ENCODE measurements around the gene REXO1.

Gene REXO1

GRCh38 chr19:1790054-1790792, 58.1 kb downstream of the REXO1 start:
- no peak for DNase-seq (ENCODE audit: low read depth)

- no peak for DNase-seq (ENCODE audit: low read depth)
Measured at GRCh38 chr19:1789261-1790041, 58.8 kb downstream of the REXO1 start.

- DNase-seq (ENCODE audit: low read depth), result no peak
Measured at GRCh38 chr19:1787116-1787515, 61.2 kb downstream of the REXO1 start.

GRCh38 chr19:1786668-1787067, 61.6 kb downstream of the REXO1 start:
- DNase-seq (ENCODE audit: low read depth), result no peak

- no peak for DNase-seq (ENCODE audit: low read depth)
Measured at GRCh38 chr19:1785310-1785709, 63.0 kb downstream of the REXO1 start.

GRCh38 chr19:1783874-1784273, 64.4 kb downstream of the REXO1 start:
- no peak for DNase-seq (ENCODE audit: low read depth)

GRCh38 chr19:1783354-1783753, 64.9 kb downstream of the REXO1 start:
- no peak for DNase-seq (ENCODE audit: low read depth)

- no peak for DNase-seq (ENCODE audit: low read depth)
Measured at GRCh38 chr19:1782521-1782920, 65.8 kb downstream of the REXO1 start.

- DNase-seq (ENCODE audit: low read depth), result no peak
Measured at GRCh38 chr19:1780272-1780958, 67.9 kb downstream of the REXO1 start.

- DNase-seq (ENCODE audit: low read depth), result no peak
Measured at GRCh38 chr19:1779574-1779973, 68.7 kb downstream of the REXO1 start.

GRCh38 chr19:1777149-1777548, 71.1 kb downstream of the REXO1 start:
- DNase-seq (ENCODE audit: low read depth), result no peak

- DNase-seq (ENCODE audit: low read depth), result no peak
Measured at GRCh38 chr19:1776606-1777147, 71.6 kb downstream of the REXO1 start.

- DNase-seq (ENCODE audit: low read depth), result no peak
Measured at GRCh38 chr19:1775951-1776605, 72.2 kb downstream of the REXO1 start.

- DNase-seq (ENCODE audit: low read depth), result no peak
Measured at GRCh38 chr19:1774989-1775772, 73.1 kb downstream of the REXO1 start.

GRCh38 chr19:1773184-1773583, 75.1 kb downstream of the REXO1 start:
- DNase-seq (ENCODE audit: low read depth), result no peak

GRCh38 chr19:1770866-1771576, 77.3 kb downstream of the REXO1 start:
- no peak for DNase-seq (ENCODE audit: low read depth)

GRCh38 chr19:1769645-1769985, 78.7 kb downstream of the REXO1 start:
- DNase-seq (ENCODE audit: low read depth), result no peak

- DNase-seq (ENCODE audit: low read depth), result no peak
Measured at GRCh38 chr19:1768918-1769644, 79.2 kb downstream of the REXO1 start.

GRCh38 chr19:1768248-1768647, 80.0 kb downstream of the REXO1 start:
- DNase-seq (ENCODE audit: low read depth), result no peak

- peak; percentile 52 for DNase-seq (ENCODE audit: low read depth)
Measured at GRCh38 chr19:1767464-1767933, 80.8 kb downstream of the REXO1 start.
